DND-41 (cell line): Measurements from ENCODE around the gene IGSF22.
A peak's percentile ranks its signal among the peaks of the same experiment; 100 is the strongest.

Source experiments
- ATAC-seq: fragments of 200-7000 bp; cut with Tn5 transposase; 3 replicates; pipeline ENCODE4 v1.9.1; 2021; ENCODE audit warnings: low read depth; ENCODE audit not compliant: insufficient read depth
- DNase-seq: peaks from one replicate; pipeline ENCODE4 v3.0.0-alpha.2; 2020
- H2AFZ ChIP-seq: 2 replicates; pipeline ENCODE4 v1.6.0; 2012; ENCODE audit warnings: low read depth, low read length
- H3K27ac ChIP-seq: 2 replicates; pipeline ENCODE4 v1.5.1; 2012; ENCODE audit warnings: low read length, inconsistent platforms
- H3K27me3 ChIP-seq: fragments of 200-600 bp; sonication (generic); 2 replicates; pipeline ENCODE4 v1.6.0; 2012; ENCODE audit warnings: low read length, mild to moderate bottlenecking, inconsistent platforms; ENCODE audit not compliant: insufficient read depth, poor library complexity
- H3K36me3 ChIP-seq: 2 replicates; pipeline ENCODE4 v1.5.1; 2012; ENCODE audit warnings: low read length, inconsistent platforms; ENCODE audit not compliant: insufficient read depth
- H3K4me1 ChIP-seq: 2 replicates; pipeline ENCODE4 v1.5.1; 2012; ENCODE audit warnings: mild to moderate bottlenecking, low read length; ENCODE audit not compliant: insufficient read depth
- H3K4me2 ChIP-seq: 2 replicates; pipeline ENCODE4 v1.6.0; 2012; ENCODE audit warnings: mild to moderate bottlenecking, moderate library complexity, low read length, inconsistent platforms; ENCODE audit not compliant: insufficient read depth
- H3K4me3 ChIP-seq, 2 experiments: fragments of 200-600 bp in 1 of 2; shearing (Covaris generic) in 1 of 2; 2 replicates each; pipeline ENCODE4 v1.5.1; 2012 to 2016; ENCODE audit warnings: inconsistent platforms in 2 of 2, low read length in 2 of 2, mild to moderate bottlenecking in 2 of 2, low read depth in 1 of 2, moderate library complexity in 1 of 2
- H3K79me2 ChIP-seq: 2 replicates; pipeline ENCODE4 v1.6.0; 2012; ENCODE audit warnings: low read length, inconsistent platforms; ENCODE audit not compliant: insufficient read depth
- H3K9ac ChIP-seq: 2 replicates; pipeline ENCODE4 v1.6.0; 2012; ENCODE audit warnings: low read depth, mild to moderate bottlenecking, inconsistent platforms, low read length, moderate library complexity
- H3K9me3 ChIP-seq: 2 replicates; pipeline ENCODE4 v1.5.1; 2012; ENCODE audit warnings: low read length, moderate library complexity, mild to moderate bottlenecking, inconsistent platforms; ENCODE audit not compliant: insufficient read depth, severe bottlenecking
- H4K20me1 ChIP-seq: 2 replicates; pipeline ENCODE4 v1.6.0; 2012; ENCODE audit warnings: low read length; ENCODE audit not compliant: insufficient read depth
- EZH2 ChIP-seq: IDR thresholded peaks from 3 replicates; pipeline ENCODE4 v1.6.1; 2012; ENCODE audit warnings: borderline replicate concordance, low read depth, mild to moderate bottlenecking, moderate library complexity, low read length, inconsistent platforms; ENCODE audit not compliant: severe bottlenecking
- TF ChIP-seq, protein P1 (sequence below): IDR thresholded peaks from 2 replicates; pipeline ENCODE4 v1.5.1; 2012; ENCODE audit warnings: borderline replicate concordance, low read length, moderate library complexity, mild to moderate bottlenecking; ENCODE audit not compliant: poor library complexity, severe bottlenecking; ENCODE audit errors: extremely low read depth

Gene IGSF22

DNA sequence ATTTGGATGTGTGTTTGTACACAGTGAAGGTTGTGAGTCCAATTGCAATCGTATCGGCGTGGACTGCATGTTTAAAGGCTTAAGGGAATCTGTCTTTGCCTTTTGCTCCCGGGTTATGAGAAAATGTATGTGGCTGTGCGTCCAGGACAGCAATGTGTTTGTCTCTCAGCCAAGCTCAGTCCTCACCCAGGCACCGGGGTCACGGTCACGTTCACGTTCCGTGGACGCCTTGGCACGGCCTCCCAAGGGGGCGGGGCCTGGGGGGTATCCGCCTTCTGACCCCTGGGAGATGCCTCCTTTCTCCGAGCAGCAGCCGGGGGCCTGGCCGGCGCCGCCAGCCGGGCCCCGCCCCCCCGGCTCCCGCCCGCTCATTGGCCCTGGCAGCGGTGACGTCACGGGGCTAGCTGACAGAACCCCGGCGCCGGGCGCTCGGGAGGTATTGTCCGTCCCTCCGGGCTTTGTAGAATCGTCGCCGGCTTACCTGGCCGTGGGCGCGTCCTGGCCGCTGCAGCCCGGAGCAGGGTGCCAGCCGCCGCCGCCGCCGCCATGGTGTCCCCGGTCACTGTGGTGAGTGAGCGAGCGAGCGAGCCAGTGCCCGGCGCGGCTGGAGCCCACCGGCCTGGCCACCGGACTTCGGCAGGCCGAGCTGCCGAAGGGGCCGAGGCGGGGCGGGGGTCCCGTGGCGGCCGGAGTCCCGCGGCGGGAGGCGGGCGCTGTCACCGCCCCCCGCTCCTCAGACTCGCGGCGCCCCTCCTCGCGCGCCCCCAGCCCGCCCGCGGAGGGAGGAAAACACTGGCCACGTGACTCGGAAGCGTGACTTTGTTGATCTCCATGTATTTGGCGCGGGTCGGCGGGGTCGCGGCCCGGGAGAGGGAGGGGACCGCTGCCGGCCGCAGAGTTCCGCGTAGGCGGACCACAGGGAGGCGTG is 27.4 kb downstream of the IGSF22 start, which contains the start of gene TMEM86A:
Gene TMEM86A, plus strand, starts transcription at position 439 of the 928 bp plus-strand sequence. Its CDS starts 108 bp downstream, at position 547.
- H3K4me2 ChIP-seq = peak within 1 kb of the TSS; percentile 66
- H2AFZ ChIP-seq = peak within 1 kb of the TSS; percentile 61
- ATAC-seq = peak; percentile 79
- no peaks in the 10 kb centered on the region for H3K79me2 ChIP-seq
- no peak within 1 kb of the TSS for H3K27ac ChIP-seq
- peak within 1 kb of the TSS; percentile 24 to 58; a peak in 3 of 4 replicates for H3K4me3 ChIP-seq
- H3K27me3 ChIP-seq = peaks cover 5% of the 10 kb centered on the region
- no peaks in the 10 kb centered on the region for H3K9me3 ChIP-seq
- TF ChIP-seq EZH2 = no peak
- TF ChIP-seq, protein P1, sequence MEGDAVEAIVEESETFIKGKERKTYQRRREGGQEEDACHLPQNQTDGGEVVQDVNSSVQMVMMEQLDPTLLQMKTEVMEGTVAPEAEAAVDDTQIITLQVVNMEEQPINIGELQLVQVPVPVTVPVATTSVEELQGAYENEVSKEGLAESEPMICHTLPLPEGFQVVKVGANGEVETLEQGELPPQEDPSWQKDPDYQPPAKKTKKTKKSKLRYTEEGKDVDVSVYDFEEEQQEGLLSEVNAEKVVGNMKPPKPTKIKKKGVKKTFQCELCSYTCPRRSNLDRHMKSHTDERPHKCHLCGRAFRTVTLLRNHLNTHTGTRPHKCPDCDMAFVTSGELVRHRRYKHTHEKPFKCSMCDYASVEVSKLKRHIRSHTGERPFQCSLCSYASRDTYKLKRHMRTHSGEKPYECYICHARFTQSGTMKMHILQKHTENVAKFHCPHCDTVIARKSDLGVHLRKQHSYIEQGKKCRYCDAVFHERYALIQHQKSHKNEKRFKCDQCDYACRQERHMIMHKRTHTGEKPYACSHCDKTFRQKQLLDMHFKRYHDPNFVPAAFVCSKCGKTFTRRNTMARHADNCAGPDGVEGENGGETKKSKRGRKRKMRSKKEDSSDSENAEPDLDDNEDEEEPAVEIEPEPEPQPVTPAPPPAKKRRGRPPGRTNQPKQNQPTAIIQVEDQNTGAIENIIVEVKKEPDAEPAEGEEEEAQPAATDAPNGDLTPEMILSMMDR = no peak
- H3K9ac ChIP-seq = peak within 1 kb of the TSS; percentile 57
- no peaks in the 10 kb centered on the region; the same call in 1 of the 2 replicates for H4K20me1 ChIP-seq
- no peaks in the 10 kb centered on the region for H3K36me3 ChIP-seq
- peaks cover 21% of the 10 kb centered on the region for H3K4me1 ChIP-seq
- peak; percentile 77 for DNase-seq

GRCh38 chr11:18697576-18697975 is 28.4 kb downstream of the IGSF22 start:
- Histone ChIP-seq H3K36me3 (no peaks in the 10 kb centered on the region), H2AFZ (peak overlapping the region; percentile 53; the same call in 1 of the 2 replicates), H3K4me1 (peaks cover 21% of the 10 kb centered on the region), H3K9me3 (no peaks in the 10 kb centered on the region), H3K4me3 (no peak overlapping the region), H4K20me1 (no peaks in the 10 kb centered on the region; the same call in 1 of the 2 replicates), H3K27me3 (peaks cover 5% of the 10 kb centered on the region), H3K79me2 (no peaks in the 10 kb centered on the region), H3K4me2 (no peak overlapping the region), H3K27ac (no peak overlapping the region), H3K9ac (no peak overlapping the region)
- ATAC-seq = no peak
- no peak for TF ChIP-seq EZH2
- TF ChIP-seq, protein P1 = no peak
- no peak for DNase-seq

GRCh38 chr11:18696638-18697225 is 29.3 kb downstream of the IGSF22 start:
- no peaks in the 10 kb centered on the region for H3K9me3 ChIP-seq
- DNase-seq (no peak), ATAC-seq (no peak)
- no peaks in the 10 kb centered on the region for H3K36me3 ChIP-seq
- no peak overlapping the region for H3K27ac ChIP-seq
- peaks cover 21% of the 10 kb centered on the region for H3K4me1 ChIP-seq
- TF ChIP-seq, protein P1 = no peak
- TF ChIP-seq EZH2 = no peak
- no peak overlapping the region for H2AFZ ChIP-seq
- no peak overlapping the region for H3K4me3 ChIP-seq
- no peak overlapping the region for H3K9ac ChIP-seq
- H3K79me2 ChIP-seq = no peaks in the 10 kb centered on the region
- no peaks in the 10 kb centered on the region; the same call in 1 of the 2 replicates for H4K20me1 ChIP-seq
- no peak overlapping the region for H3K4me2 ChIP-seq
- peaks cover 5% of the 10 kb centered on the region for H3K27me3 ChIP-seq
